IMR-90 (cell line): ENCODE data around the gene ALKBH6.

Source experiments
- CEBPB ChIP-seq: IDR thresholded peaks from 2 replicates; pipeline ENCODE4 v1.6.1; 2012; ENCODE audit warnings: low read depth, low read length, improper control_type of control experiment
- CTCF ChIP-seq: conservative IDR thresholded peaks from 2 replicates; pipeline ENCODE4 v1.5.1; 2012; ENCODE audit warnings: mild to moderate bottlenecking, low read depth, low read length, improper control_type of control experiment
- POLR2A ChIP-seq: IDR thresholded peaks from 2 replicates; pipeline ENCODE4 v1.6.1; 2012; ENCODE audit warnings: mild to moderate bottlenecking, low read depth, low read length
- RCOR1 ChIP-seq: IDR thresholded peaks from 2 replicates; pipeline ENCODE4 v1.6.1; 2012; ENCODE audit warnings: mild to moderate bottlenecking, low read length, improper control_type of control experiment; ENCODE audit not compliant: insufficient replicate concordance

DNA sequence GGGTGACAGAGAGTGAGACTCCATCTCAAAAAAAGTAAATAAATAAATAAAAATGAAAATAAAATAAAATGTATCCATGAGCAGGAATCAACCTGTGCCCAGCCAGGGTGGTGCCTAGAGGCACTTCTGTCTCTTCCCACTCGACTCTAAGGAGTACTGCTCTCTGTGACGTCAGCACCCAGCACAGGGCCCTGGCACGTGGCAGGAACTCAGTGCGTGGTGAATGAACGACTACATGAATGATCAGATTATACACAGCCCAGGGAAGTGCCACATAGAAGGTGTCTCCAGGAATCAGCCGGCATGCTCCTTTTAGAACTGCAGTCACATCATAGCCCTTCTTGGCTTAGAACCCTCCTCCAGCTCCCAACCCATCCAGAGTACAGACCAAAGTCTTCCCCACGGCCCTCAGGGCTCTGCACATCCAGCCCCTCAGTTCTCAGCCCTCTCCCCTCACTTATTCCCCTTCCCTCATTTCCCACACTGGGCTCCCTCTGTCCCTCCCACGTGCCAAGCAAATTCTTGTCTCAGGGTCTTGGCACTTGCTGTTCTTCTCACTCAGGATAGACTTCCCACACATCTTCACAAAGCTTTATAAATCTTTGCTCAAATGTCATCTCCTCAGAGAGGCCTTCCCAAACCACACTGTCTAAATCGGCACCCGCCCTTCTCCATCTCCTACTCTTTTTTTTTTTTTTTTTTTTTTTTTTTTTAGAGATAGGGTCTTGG lies 14.5 kb upstream of the ALKBH6 start:
- TF ChIP-seq CTCF: no peak
- no peak for TF ChIP-seq CEBPB
- no peak for TF ChIP-seq POLR2A
- no peak for TF ChIP-seq RCOR1
